ENCODE measurements around the gene OR10H3. TPM values are rescaled to one million over a fixed set of nuclear protein-coding genes. Genes with fewer than 3 reads are reported as not detected.

OR10H3 gene
- total and polyA plus RNA-seq, 2 experiments from 2014 or later: not detected

GRCh38 chr19:15775249-15775648, 37.5 kb downstream of the OR10H3 start:
- H3K27me3 ChIP-seq (replicated peaks; ENCODE audit: insufficient read depth): no peaks in the 10 kb centered on the region
- no peaks in the 10 kb centered on the region for H3K9me3 ChIP-seq (ENCODE audit: low read depth)
- TF ChIP-seq EZH2 (IDR thresholded peaks at IDR 0.05; ENCODE audit: insufficient read depth, poor library complexity, severe bottlenecking) (no peak), EZH2phosphoT487 (IDR thresholded peaks at IDR 0.05; ENCODE audit: insufficient read depth, low read depth) (no peak)
- no peak overlapping the region for H3K4me2 ChIP-seq (ENCODE audit: unreplicated experiment)
- no peaks in the 10 kb centered on the region for H3K79me2 ChIP-seq (ENCODE audit: insufficient read depth)
- H3K4me3 ChIP-seq: no peak overlapping the region
- no peaks in the 10 kb centered on the region for H3K36me3 ChIP-seq (ENCODE audit: low read depth)
- H3K9me2 ChIP-seq (ENCODE audit: insufficient read depth): no peaks in the 10 kb centered on the region
- in situ Hi-C loops (cut with MboI): loop anchor here (5.0 kb wide), 1 partner anchor 103 kb away; the partner anchor contains the start of gene CYP4F12
- no peaks in the 10 kb centered on the region for H3F3A ChIP-seq (ENCODE audit: insufficient read depth)
- no peaks in the 10 kb centered on the region for H3K4me1 ChIP-seq (ENCODE audit: insufficient read depth)
- no peak for DNase-seq
- no peak overlapping the region for H2AFZ ChIP-seq
- no peak overlapping the region for H3K9ac ChIP-seq
- no peak overlapping the region for H3K27ac ChIP-seq
- H4K20me1 ChIP-seq (ENCODE audit: insufficient read depth): no peaks in the 10 kb centered on the region
- WGBS, 2 experiments (ENCODE audit: low coverage in 1 of 2, low lambda C conversion rate in 2 of 2, missing lambda C conversion rate in 2 of 2): 7 to 13% methylated on average over 2 of the region's 2 CpGs

- TF ChIP-seq EZH2 (IDR thresholded peaks at IDR 0.05; ENCODE audit: insufficient read depth, poor library complexity, severe bottlenecking): no peak
- no peak for TF ChIP-seq EZH2phosphoT487 (IDR thresholded peaks at IDR 0.05; ENCODE audit: insufficient read depth, low read depth)
- Histone ChIP-seq H3K4me1 (ENCODE audit: insufficient read depth) (no peaks in the 10 kb centered on the region), H3K9ac (no peak overlapping the region), H3K9me2 (ENCODE audit: insufficient read depth) (no peaks in the 10 kb centered on the region), H3K4me3 (no peak overlapping the region), H4K20me1 (ENCODE audit: insufficient read depth) (no peaks in the 10 kb centered on the region), H3K27ac (no peak overlapping the region), H3K36me3 (ENCODE audit: low read depth) (no peaks in the 10 kb centered on the region), H3F3A (ENCODE audit: insufficient read depth) (no peaks in the 10 kb centered on the region), H3K79me2 (ENCODE audit: insufficient read depth) (no peaks in the 10 kb centered on the region), H3K9me3 (ENCODE audit: low read depth) (no peaks in the 10 kb centered on the region), H3K4me2 (ENCODE audit: unreplicated experiment) (no peak overlapping the region), H3K27me3 (replicated peaks; ENCODE audit: insufficient read depth) (no peaks in the 10 kb centered on the region), H2AFZ (no peak overlapping the region)
- 19 to 29% methylated on average over 4 of the region's 4 CpGs for WGBS, 2 experiments (ENCODE audit: low coverage in 1 of 2, low lambda C conversion rate in 2 of 2, missing lambda C conversion rate in 2 of 2)
- in situ Hi-C loops (cut with MboI): loop anchor here (5.0 kb wide), 1 partner anchor 104 kb away; the partner anchor contains the start of gene CYP4F12
- DNase-seq: no peak
These were observed 38.5 kb downstream of the OR10H3 start for GRCh38 chr19:15776264-15776663.

GRCh38 chr19:15776991-15777970, 39.5 kb downstream of the OR10H3 start:
- 17 to 22% methylated on average over 9 of the region's 9 CpGs for WGBS, 2 experiments (ENCODE audit: low coverage in 1 of 2, low lambda C conversion rate in 2 of 2, missing lambda C conversion rate in 2 of 2)
- H3K9me3 ChIP-seq (ENCODE audit: low read depth): no peaks in the 10 kb centered on the region
- DNase-seq: no peak
- H3K4me1 ChIP-seq (ENCODE audit: insufficient read depth): no peaks in the 10 kb centered on the region
- H3K27me3 ChIP-seq (replicated peaks; ENCODE audit: insufficient read depth): no peaks in the 10 kb centered on the region
- H3F3A ChIP-seq (ENCODE audit: insufficient read depth): no peaks in the 10 kb centered on the region
- H3K9ac ChIP-seq: no peak overlapping the region
- H4K20me1 ChIP-seq (ENCODE audit: insufficient read depth): no peaks in the 10 kb centered on the region
- H3K9me2 ChIP-seq (ENCODE audit: insufficient read depth): no peaks in the 10 kb centered on the region
- in situ Hi-C loops (cut with MboI): loop anchor here (5.0 kb wide), 1 partner anchor 105 kb away; the partner anchor contains the start of gene CYP4F12
- no peaks in the 10 kb centered on the region for H3K79me2 ChIP-seq (ENCODE audit: insufficient read depth)
- H3K27ac ChIP-seq: no peak overlapping the region
- no peak overlapping the region for H2AFZ ChIP-seq
- no peaks in the 10 kb centered on the region for H3K36me3 ChIP-seq (ENCODE audit: low read depth)
- H3K4me3 ChIP-seq: no peak overlapping the region
- H3K4me2 ChIP-seq (ENCODE audit: unreplicated experiment): no peak overlapping the region
- TF ChIP-seq EZH2 (IDR thresholded peaks at IDR 0.05; ENCODE audit: insufficient read depth, poor library complexity, severe bottlenecking) (no peak), EZH2phosphoT487 (IDR thresholded peaks at IDR 0.05; ENCODE audit: insufficient read depth, low read depth) (no peak)

DNA sequence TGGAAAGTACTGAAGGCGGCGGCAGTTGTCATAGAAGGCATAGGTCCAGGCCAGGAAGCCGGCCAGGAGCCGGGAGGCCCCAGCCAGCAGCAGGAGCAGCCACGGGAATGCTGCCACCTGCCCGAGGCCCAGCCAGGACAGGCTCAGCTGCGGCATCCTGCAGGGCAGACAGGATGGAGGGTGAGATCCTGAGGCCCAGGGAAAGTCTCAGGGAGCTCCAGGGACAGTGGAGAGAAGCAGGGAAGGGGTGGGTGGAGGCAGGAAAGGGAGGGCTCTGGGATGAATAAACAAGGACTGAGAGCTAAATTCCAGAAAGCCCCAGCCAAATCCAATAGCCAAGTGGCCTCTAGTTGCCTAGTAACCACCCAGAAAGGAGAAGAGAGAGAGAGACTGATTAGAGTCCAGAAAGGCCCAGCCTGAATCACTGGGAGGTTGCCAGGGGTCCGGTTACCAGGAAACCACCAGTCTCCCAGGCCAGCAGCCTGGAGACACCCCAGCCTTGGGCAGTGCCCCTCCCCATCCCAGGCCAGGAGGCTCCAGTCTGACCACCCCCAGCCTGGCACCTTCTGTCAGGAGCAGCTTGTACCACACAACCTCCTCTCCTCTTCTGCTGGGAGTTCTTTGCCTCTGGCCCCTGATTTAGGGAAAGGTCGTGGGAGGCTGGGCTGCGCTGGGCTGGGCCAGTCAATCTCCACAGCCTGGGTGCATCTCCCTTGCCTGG, 42.1 kb downstream of the OR10H3 start:
- TF ChIP-seq EZH2 (IDR thresholded peaks at IDR 0.05; ENCODE audit: insufficient read depth, poor library complexity, severe bottlenecking): no peak
- no peak for TF ChIP-seq EZH2phosphoT487 (IDR thresholded peaks at IDR 0.05; ENCODE audit: insufficient read depth, low read depth)
- H3K4me1 ChIP-seq (ENCODE audit: insufficient read depth): no peaks in the 10 kb centered on the region
- WGBS, 2 experiments (ENCODE audit: low coverage in 1 of 2, low lambda C conversion rate in 2 of 2, missing lambda C conversion rate in 2 of 2): 1% methylated on average over 8 to 9 of the region's 10 CpGs
- H3K9ac ChIP-seq: no peak overlapping the region
- DNase-seq: peak; percentile 24
- H3K9me3 ChIP-seq (ENCODE audit: low read depth): no peaks in the 10 kb centered on the region
- no peaks in the 10 kb centered on the region for H3K27me3 ChIP-seq (replicated peaks; ENCODE audit: insufficient read depth)
- H3K4me3 ChIP-seq: no peak overlapping the region
- no peaks in the 10 kb centered on the region for H3F3A ChIP-seq (ENCODE audit: insufficient read depth)
- H2AFZ ChIP-seq: no peak overlapping the region
- in situ Hi-C loops (cut with MboI): loop anchor here (5.0 kb wide), 1 partner anchor 108 kb away; the partner anchor contains the start of gene CYP4F12
- H3K27ac ChIP-seq: no peak overlapping the region
- H3K4me2 ChIP-seq (ENCODE audit: unreplicated experiment): no peak overlapping the region
- H3K9me2 ChIP-seq (ENCODE audit: insufficient read depth): no peaks in the 10 kb centered on the region
- H3K36me3 ChIP-seq (ENCODE audit: low read depth): no peaks in the 10 kb centered on the region
- no peaks in the 10 kb centered on the region for H4K20me1 ChIP-seq (ENCODE audit: insufficient read depth)
- H3K79me2 ChIP-seq (ENCODE audit: insufficient read depth): no peaks in the 10 kb centered on the region
